BLaER1 treated with 17β-estradiol and CSF1 and Interleukin-3, amounts not matched to agents 10 nM and 100 nM (cell line): ENCODE results near the gene TMEM81.

Experiments used
- H3K27ac ChIP-seq, 11 experiments: shearing (Covaris generic); formaldehyde crosslinking; 2 replicates each; pipeline ENCODE4 v1.8.1; 2022
- H3K27me3 ChIP-seq, 11 experiments: shearing (Covaris generic); formaldehyde crosslinking; 2 replicates each; pipeline ENCODE4 v1.8.1; 2022
- H3K36me3 ChIP-seq, 11 experiments: shearing (Covaris generic); formaldehyde crosslinking; 2 replicates each; pipeline ENCODE4 v1.8.1; 2022
- H3K4me1 ChIP-seq, 10 experiments: shearing (Covaris generic); formaldehyde crosslinking; 2 replicates each; pipeline ENCODE4 v1.8.1; 2022
- H3K4me2 ChIP-seq, 11 experiments: shearing (Covaris generic); formaldehyde crosslinking; 2 replicates each; pipeline ENCODE4 v1.8.1; 2022
- H3K4me3 ChIP-seq, 10 experiments: shearing (Covaris generic); formaldehyde crosslinking; 2 replicates each; pipeline ENCODE4 v1.8.1; 2022
- H3K9ac ChIP-seq, 11 experiments: shearing (Covaris generic); formaldehyde crosslinking; 2 replicates each; pipeline ENCODE4 v1.8.1; 2022
- H3K9me3 ChIP-seq, 11 experiments: shearing (Covaris generic); formaldehyde crosslinking; replicated peaks in 1 of 11; 2 replicates each; pipeline ENCODE4 v1.8.1; 2022
- H4K20me1 ChIP-seq, 11 experiments: shearing (Covaris generic); formaldehyde crosslinking; 2 replicates each; pipeline ENCODE4 v1.8.1; 2022
- Cebpa-rat ChIP-seq, 11 experiments: shearing (Covaris generic); IDR thresholded peaks; 2 replicates each; pipeline ENCODE4 v1.8.1; 2022

Gene TMEM81

DNA sequence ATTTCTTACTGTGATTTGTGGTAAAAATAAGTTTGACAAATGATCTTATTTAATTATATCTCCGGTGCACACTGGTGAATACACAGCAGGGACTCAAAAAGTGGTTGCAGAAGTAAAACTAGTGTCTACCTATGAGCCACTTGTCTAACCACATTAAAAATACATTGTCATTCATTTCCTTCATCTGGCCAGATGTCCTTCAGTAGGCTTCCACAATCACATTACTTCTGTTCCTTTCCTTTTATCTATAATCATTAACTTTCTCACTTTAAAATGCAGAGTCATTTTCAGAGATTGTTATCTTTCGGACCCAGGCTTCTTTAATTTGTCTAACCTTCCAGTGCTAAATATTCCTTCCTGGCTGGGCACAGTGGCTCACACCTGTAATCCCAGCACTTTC is 34.5 kb upstream of the TMEM81 start:
- Histone ChIP-seq H3K27me3 (no peaks in the 10 kb centered on the region), H3K9ac (peak overlapping the region in 3 of 11 experiments; percentile 14 to 52 (median 37); a peak in 4 of 22 replicates), H3K4me2 (peak overlapping the region in 6 of 11 experiments; percentile 30 to 98 (median 95); a peak in 5 of 22 replicates), H4K20me1 (peaks cover 6 to 76% (median 36%) of the 10 kb centered on the region in 11 experiments; a peak in 19 of 22 replicates), H3K4me3 (no peak overlapping the region), H3K9me3 (no peaks in the 10 kb centered on the region), H3K4me1 (peaks cover 24 to 34% (median 33%) of the 10 kb centered on the region in 10 experiments), H3K36me3 (peaks cover 40 to 66% (median 53%) of the 10 kb centered on the region in 11 experiments), H3K27ac (no peak overlapping the region)
- TF ChIP-seq Cebpa-rat (IDR thresholded peaks at IDR 0.05), result no peak

DNA sequence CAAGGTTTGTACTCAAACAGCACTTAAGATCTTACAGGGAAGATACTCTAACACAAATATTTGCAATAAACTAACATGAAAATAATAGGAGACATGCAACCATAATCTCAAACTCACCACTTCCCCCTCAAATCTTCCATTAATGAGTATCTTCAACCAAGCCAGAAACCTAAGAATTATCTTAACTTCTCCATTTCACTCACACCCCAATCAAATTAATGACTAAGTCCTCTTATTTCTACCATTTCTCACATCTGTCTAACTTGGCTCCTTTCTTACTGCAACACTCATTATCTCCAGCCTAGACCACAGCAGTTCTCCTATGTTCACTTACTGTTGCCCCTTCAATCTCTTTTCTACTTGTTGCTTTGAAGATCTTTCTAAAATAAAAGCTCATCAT is 27.1 kb upstream of the TMEM81 start:
- peaks cover 4 to 85% (median 16%) of the 10 kb centered on the region in 11 experiments; a peak in 17 of 22 replicates for H4K20me1 ChIP-seq
- peaks cover 78 to 99% (median 94%) of the 10 kb centered on the region in 11 experiments for H3K36me3 ChIP-seq
- no peak overlapping the region for H3K4me2 ChIP-seq

GRCh38 chr1:205109711-205110110 is 25.5 kb upstream of the TMEM81 start:
- H3K27ac ChIP-seq, result no peak overlapping the region
- peaks cover 87 to 100% (median 96%) of the 10 kb centered on the region in 11 experiments for H3K36me3 ChIP-seq
- no peaks in the 10 kb centered on the region for H3K9me3 ChIP-seq
- H3K4me1 ChIP-seq, result peaks cover 0 to 4% (median 0%) of the 10 kb centered on the region in 10 experiments; a peak in 3 of 20 replicates
- H3K9ac ChIP-seq, result 0 out of 22 replicates have a peak overlapping the region, but pooled peaks of 1 of the 11 experiments have one; percentile 22
- H3K27me3 ChIP-seq, result no peaks in the 10 kb centered on the region
- H4K20me1 ChIP-seq, result peaks cover 0 to 80% (median 11%) of the 10 kb centered on the region in 11 experiments; a peak in 13 of 22 replicates
- no peak overlapping the region for H3K4me3 ChIP-seq
- no peak overlapping the region for H3K4me2 ChIP-seq
- no peak for TF ChIP-seq Cebpa-rat (IDR thresholded peaks at IDR 0.05)

More for the DNA sequence above, 27.1 kb upstream of the TMEM81 start:
- H3K9me3 ChIP-seq, result no peaks in the 10 kb centered on the region
- H3K9ac ChIP-seq, result no peak overlapping the region
- no peaks in the 10 kb centered on the region for H3K27me3 ChIP-seq
- H3K27ac ChIP-seq, result no peak overlapping the region
- peaks cover 0 to 4% (median 0%) of the 10 kb centered on the region in 10 experiments; a peak in 3 of 20 replicates for H3K4me1 ChIP-seq
- no peak for TF ChIP-seq Cebpa-rat (IDR thresholded peaks at IDR 0.05)
- H3K4me3 ChIP-seq, result no peak overlapping the region

DNA sequence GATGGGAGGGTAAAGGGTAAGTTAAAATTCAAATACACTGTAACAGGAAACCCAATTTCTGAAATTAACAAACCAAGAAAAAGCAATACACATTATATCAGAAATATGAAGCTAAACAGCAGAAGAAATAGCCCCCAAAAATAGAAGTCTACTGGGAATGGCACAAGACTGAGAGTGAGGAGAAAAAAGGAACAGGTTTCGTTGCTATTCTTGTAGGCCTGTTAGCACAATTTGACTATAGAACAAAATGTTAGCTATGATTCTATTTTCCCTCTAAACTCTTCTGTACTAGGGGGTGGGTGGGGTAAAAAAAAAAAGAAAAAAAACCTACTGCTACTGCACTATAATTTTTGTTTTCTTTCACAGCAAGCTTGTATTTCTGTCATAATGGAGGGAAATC is 25.0 kb upstream of the TMEM81 start:
- peaks cover 87 to 100% (median 96%) of the 10 kb centered on the region in 11 experiments for H3K36me3 ChIP-seq
- no peak for TF ChIP-seq Cebpa-rat (IDR thresholded peaks at IDR 0.05)
- no peaks in the 10 kb centered on the region for H3K27me3 ChIP-seq
- 0 out of 22 replicates have a peak overlapping the region, but pooled peaks of 1 of the 11 experiments have one; percentile 22 for H3K9ac ChIP-seq
- peaks cover 0 to 81% (median 10%) of the 10 kb centered on the region in 11 experiments; a peak in 12 of 22 replicates for H4K20me1 ChIP-seq
- no peaks in the 10 kb centered on the region for H3K9me3 ChIP-seq
- H3K27ac ChIP-seq, result no peak overlapping the region
- H3K4me1 ChIP-seq, result peaks cover 0 to 4% (median 0%) of the 10 kb centered on the region in 10 experiments; a peak in 3 of 20 replicates
- no peak overlapping the region for H3K4me2 ChIP-seq
- no peak overlapping the region for H3K4me3 ChIP-seq

- TF ChIP-seq Cebpa-rat (IDR thresholded peaks at IDR 0.05), result no peak
- H3K36me3 ChIP-seq, result peaks cover 87 to 100% (median 97%) of the 10 kb centered on the region in 11 experiments
These were observed 24.2 kb upstream of the TMEM81 start for GRCh38 chr1:205108464-205108863.

DNA sequence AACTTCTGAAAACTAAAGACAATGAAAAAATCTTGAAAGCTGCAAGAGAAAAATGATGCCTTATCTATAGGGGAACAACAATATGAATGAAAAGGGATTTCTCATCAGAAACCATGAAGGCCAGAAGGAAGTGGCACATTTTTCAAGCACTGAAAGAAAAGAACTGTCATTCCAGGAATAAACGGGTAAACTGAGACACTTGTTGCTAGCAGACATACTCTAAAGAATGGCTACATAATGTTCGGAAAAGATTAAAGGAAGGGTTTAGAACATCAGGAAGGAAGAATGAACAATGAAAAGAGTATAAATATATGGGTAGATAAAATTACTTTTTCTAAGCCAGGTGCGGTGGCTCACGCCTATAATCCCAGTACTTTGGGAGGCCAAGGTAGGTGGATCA is 23.1 kb upstream of the TMEM81 start:
- Histone ChIP-seq H3K27ac (no peak overlapping the region), H3K36me3 (peaks cover 87 to 100% (median 97%) of the 10 kb centered on the region in 11 experiments), H3K4me2 (no peak overlapping the region), H3K4me1 (peaks cover 0 to 4% (median 0%) of the 10 kb centered on the region in 10 experiments; a peak in 3 of 20 replicates), H3K4me3 (no peak overlapping the region), H3K9ac (no peak overlapping the region), H3K9me3 (no peaks in the 10 kb centered on the region), H4K20me1 (peaks cover 0 to 69% (median 10%) of the 10 kb centered on the region in 11 experiments; a peak in 12 of 22 replicates), H3K27me3 (no peaks in the 10 kb centered on the region)
- TF ChIP-seq Cebpa-rat (IDR thresholded peaks at IDR 0.05), result no peak

More at GRCh38 chr1:205108464-205108863, 24.2 kb upstream of the TMEM81 start:
- H3K4me2 ChIP-seq, result no peak overlapping the region
- peaks cover 0 to 4% (median 0%) of the 10 kb centered on the region in 10 experiments; a peak in 3 of 20 replicates for H3K4me1 ChIP-seq
- H3K9me3 ChIP-seq, result no peaks in the 10 kb centered on the region
- no peak overlapping the region for H3K27ac ChIP-seq
- H3K9ac ChIP-seq, result no peak overlapping the region
- peaks cover 0 to 76% (median 10%) of the 10 kb centered on the region in 11 experiments; a peak in 12 of 22 replicates for H4K20me1 ChIP-seq
- H3K27me3 ChIP-seq, result no peaks in the 10 kb centered on the region
- H3K4me3 ChIP-seq, result no peak overlapping the region

DNA sequence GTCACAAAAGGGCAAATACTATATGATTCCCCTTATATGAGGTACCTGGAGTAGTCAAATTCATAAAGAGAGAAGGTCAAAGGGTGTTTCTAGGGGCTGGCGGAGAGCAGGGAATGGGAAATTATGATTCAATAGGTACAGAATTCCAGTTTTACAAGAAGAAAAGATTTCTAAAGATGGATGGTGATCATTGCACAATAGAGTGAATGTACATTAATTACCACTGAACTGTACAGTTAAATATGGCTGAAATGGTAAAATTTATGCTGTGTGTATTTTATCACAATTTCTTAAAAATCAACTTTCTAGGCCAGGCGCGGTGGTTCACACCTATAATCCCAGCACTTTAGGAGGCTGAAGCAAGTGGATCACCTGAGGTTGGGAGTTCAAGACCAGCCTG is 18.1 kb upstream of the TMEM81 start:
- Histone ChIP-seq H3K4me1 (no peaks in the 10 kb centered on the region), H3K4me2 (no peak overlapping the region), H3K9ac (no peak overlapping the region), H4K20me1 (peaks cover 0 to 25% (median 6%) of the 10 kb centered on the region in 11 experiments; a peak in 7 of 22 replicates), H3K36me3 (peaks cover 96 to 100% (median 99%) of the 10 kb centered on the region in 11 experiments), H3K9me3 (no peaks in the 10 kb centered on the region), H3K27ac (no peak overlapping the region), H3K4me3 (no peak overlapping the region), H3K27me3 (no peaks in the 10 kb centered on the region)
- TF ChIP-seq Cebpa-rat (IDR thresholded peaks at IDR 0.05), result no peak

DNA sequence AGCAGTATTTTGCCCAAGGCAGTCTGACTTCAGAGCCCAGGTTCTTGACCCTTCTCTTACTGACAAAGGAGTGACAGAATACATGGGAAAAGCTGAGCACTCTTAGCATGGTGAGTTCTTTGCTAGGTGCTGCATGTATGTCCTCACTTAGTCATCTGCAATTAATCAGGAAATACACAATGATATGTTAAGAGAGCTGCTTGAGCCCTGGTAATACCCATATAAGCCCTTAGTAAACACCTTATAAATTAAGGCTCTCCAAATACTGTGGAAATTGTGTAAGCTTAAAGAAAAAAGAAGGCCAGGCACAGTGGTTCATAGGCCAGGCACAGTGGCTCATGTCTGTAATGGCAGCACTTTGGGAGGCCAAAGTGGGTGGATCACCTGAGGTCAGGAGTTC is 14.0 kb upstream of the TMEM81 start:
- Histone ChIP-seq H3K27me3 (no peaks in the 10 kb centered on the region), H3K36me3 (peaks cover 97 to 100% (median 98%) of the 10 kb centered on the region in 11 experiments), H3K4me3 (no peak overlapping the region), H3K9me3 (no peaks in the 10 kb centered on the region), H3K4me2 (no peak overlapping the region), H4K20me1 (peaks cover 0 to 17% (median 0%) of the 10 kb centered on the region in 11 experiments; a peak in 4 of 22 replicates), H3K4me1 (no peaks in the 10 kb centered on the region), H3K27ac (no peak overlapping the region), H3K9ac (no peak overlapping the region)
- TF ChIP-seq Cebpa-rat (IDR thresholded peaks at IDR 0.05), result no peak

DNA sequence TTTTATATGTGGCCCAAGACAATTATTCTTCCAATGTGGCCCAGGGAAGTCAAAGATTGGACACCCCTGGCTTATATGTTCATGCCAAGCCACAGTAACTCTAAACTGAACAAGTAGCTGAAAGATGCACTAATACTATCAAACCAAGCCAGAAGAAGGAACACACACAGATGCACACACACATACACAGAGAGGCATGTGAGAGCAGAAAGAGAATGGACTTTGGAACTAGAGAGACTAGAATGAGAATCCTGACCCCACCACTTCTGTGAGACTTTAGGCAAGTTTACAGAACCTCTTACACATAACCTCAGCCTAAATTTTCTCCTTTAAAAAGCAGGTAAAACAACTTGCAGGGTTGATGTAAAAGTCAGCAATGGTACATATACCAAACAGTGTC is 11.2 kb upstream of the TMEM81 start:
- Histone ChIP-seq H4K20me1 (peaks cover 0 to 17% (median 0%) of the 10 kb centered on the region in 11 experiments; a peak in 6 of 22 replicates), H3K9ac (no peak overlapping the region), H3K36me3 (peaks cover 97 to 100% (median 98%) of the 10 kb centered on the region in 11 experiments), H3K9me3 (no peaks in the 10 kb centered on the region), H3K27ac (no peak overlapping the region), H3K4me2 (no peak overlapping the region), H3K27me3 (no peaks in the 10 kb centered on the region), H3K4me3 (no peak overlapping the region), H3K4me1 (no peaks in the 10 kb centered on the region)
- no peak for TF ChIP-seq Cebpa-rat (IDR thresholded peaks at IDR 0.05)
